ENCODE measurements around the gene TFPI2. TPM values are rescaled to one million over a fixed set of nuclear protein-coding genes. Genes with fewer than 3 reads are reported as not detected.

TFPI2 gene
- total and polyA plus RNA-seq, 4 donors: 3.9 to 11.8 (median 6.7) TPM

- no peak for TF ChIP-seq CTCF (IDR thresholded peaks at IDR 0.05; ENCODE audit: control extremely low read depth, extremely low read depth)
- ATAC-seq (ENCODE audit: insufficient read depth, low FRiP score): no peak
- WGBS, 2 donors: 74 to 87% methylated on average over 2 of the region's 2 CpGs
- H3K27ac ChIP-seq (ENCODE audit: low read depth in 1 of 2, low read length in 1 of 2): no peak overlapping the region
- no peaks in the 10 kb centered on the region for H3K27me3 ChIP-seq (ENCODE audit: control insufficient read depth in 3 of 3, insufficient read depth in 3 of 3, low read length in 2 of 3)
- H3K36me3 ChIP-seq (ENCODE audit: control insufficient read depth in 4 of 4, insufficient read depth in 4 of 4, low read length in 4 of 4): no peaks in the 10 kb centered on the region
- H3K9me3 ChIP-seq (ENCODE audit: control insufficient read depth in 4 of 4, insufficient read depth in 3 of 4, low read length in 3 of 4): no peaks in the 10 kb centered on the region
- DNase-seq: no peak
- H3K9ac ChIP-seq (ENCODE audit: insufficient read depth in 1 of 2, low read length in 2 of 2): no peak overlapping the region
- no peak overlapping the region for H3K4me3 ChIP-seq
- H3K4me1 ChIP-seq (ENCODE audit: control insufficient read depth in 5 of 5, insufficient read depth in 5 of 5, low read length in 5 of 5): no peaks in the 10 kb centered on the region
Measured at GRCh38 chr7:93862651-93863050, 27.9 kb downstream of the TFPI2 start.

- H3K27ac ChIP-seq (ENCODE audit: low read depth in 1 of 2, low read length in 1 of 2): no peak overlapping the region
- WGBS, 2 donors: 88 to 90% methylated on average over 4 of the region's 4 CpGs
- no peak overlapping the region for H3K4me3 ChIP-seq
- ATAC-seq (ENCODE audit: insufficient read depth, low FRiP score) (no peak), DNase-seq (no peak)
- no peaks in the 10 kb centered on the region for H3K9me3 ChIP-seq (ENCODE audit: control insufficient read depth in 4 of 4, insufficient read depth in 3 of 4, low read length in 3 of 4)
- H3K4me1 ChIP-seq (ENCODE audit: control insufficient read depth in 5 of 5, insufficient read depth in 5 of 5, low read length in 5 of 5): no peaks in the 10 kb centered on the region
- no peaks in the 10 kb centered on the region for H3K27me3 ChIP-seq (ENCODE audit: control insufficient read depth in 3 of 3, insufficient read depth in 3 of 3, low read length in 2 of 3)
- TF ChIP-seq CTCF (IDR thresholded peaks at IDR 0.05; ENCODE audit: control extremely low read depth, extremely low read depth): no peak
- H3K9ac ChIP-seq (ENCODE audit: insufficient read depth in 1 of 2, low read length in 2 of 2): no peak overlapping the region
- no peaks in the 10 kb centered on the region for H3K36me3 ChIP-seq (ENCODE audit: control insufficient read depth in 4 of 4, insufficient read depth in 4 of 4, low read length in 4 of 4)
Measured at GRCh38 chr7:93861325-93861949, 29.1 kb downstream of the TFPI2 start.

GRCh38 chr7:93860261-93860660 is 30.3 kb downstream of the TFPI2 start:
- no peaks in the 10 kb centered on the region for H3K27me3 ChIP-seq (ENCODE audit: control insufficient read depth in 3 of 3, insufficient read depth in 3 of 3, low read length in 2 of 3)
- no peak overlapping the region for H3K9ac ChIP-seq (ENCODE audit: insufficient read depth in 1 of 2, low read length in 2 of 2)
- 92 to 96% methylated on average over 1 of the region's 1 CpG for WGBS, 2 donors
- DNase-seq (no peak), ATAC-seq (ENCODE audit: insufficient read depth, low FRiP score) (no peak)
- no peaks in the 10 kb centered on the region for H3K9me3 ChIP-seq (ENCODE audit: control insufficient read depth in 4 of 4, insufficient read depth in 3 of 4, low read length in 3 of 4)
- no peak overlapping the region for H3K4me3 ChIP-seq
- H3K27ac ChIP-seq (ENCODE audit: low read depth in 1 of 2, low read length in 1 of 2): no peak overlapping the region
- H3K36me3 ChIP-seq (ENCODE audit: control insufficient read depth in 4 of 4, insufficient read depth in 4 of 4, low read length in 4 of 4): no peaks in the 10 kb centered on the region
- no peak for TF ChIP-seq CTCF (IDR thresholded peaks at IDR 0.05; ENCODE audit: control extremely low read depth, extremely low read depth)
- no peaks in the 10 kb centered on the region for H3K4me1 ChIP-seq (ENCODE audit: control insufficient read depth in 5 of 5, insufficient read depth in 5 of 5, low read length in 5 of 5)

- Histone ChIP-seq H3K9ac (ENCODE audit: insufficient read depth in 1 of 2, low read length in 2 of 2) (no peak overlapping the region), H3K4me3 (no peak overlapping the region), H3K9me3 (ENCODE audit: control insufficient read depth in 4 of 4, insufficient read depth in 3 of 4, low read length in 3 of 4) (no peaks in the 10 kb centered on the region), H3K4me1 (ENCODE audit: control insufficient read depth in 5 of 5, insufficient read depth in 5 of 5, low read length in 5 of 5) (no peaks in the 10 kb centered on the region), H3K27me3 (ENCODE audit: control insufficient read depth in 3 of 3, insufficient read depth in 3 of 3, low read length in 2 of 3) (no peaks in the 10 kb centered on the region), H3K27ac (ENCODE audit: low read depth in 1 of 2, low read length in 1 of 2) (no peak overlapping the region), H3K36me3 (ENCODE audit: control insufficient read depth in 4 of 4, insufficient read depth in 4 of 4, low read length in 4 of 4) (no peaks in the 10 kb centered on the region)
- no peak for TF ChIP-seq CTCF (IDR thresholded peaks at IDR 0.05; ENCODE audit: control extremely low read depth, extremely low read depth)
- ATAC-seq (ENCODE audit: insufficient read depth, low FRiP score) (no peak), DNase-seq (no peak)
- 85 to 93% methylated on average over 2 of the region's 2 CpGs for WGBS, 2 donors
Measured at GRCh38 chr7:93858857-93859256, 31.7 kb downstream of the TFPI2 start.

Data from lung (tissue), 12 donors.